Ishikawa (cell line): ENCODE results near the gene KLK12.

ENCODE experiments used
- CREB1 ChIP-seq: IDR thresholded peaks from 2 replicates; pipeline ENCODE4 v1.6.1; 2012; ENCODE audit warnings: low read depth
- YY1 ChIP-seq: IDR thresholded peaks from 2 replicates; pipeline ENCODE4 v1.6.1; 2012; ENCODE audit warnings: low read depth
- TF ChIP-seq, protein P1 (sequence below): IDR thresholded peaks from 2 replicates; pipeline ENCODE4 v1.6.1; 2012

DNA sequence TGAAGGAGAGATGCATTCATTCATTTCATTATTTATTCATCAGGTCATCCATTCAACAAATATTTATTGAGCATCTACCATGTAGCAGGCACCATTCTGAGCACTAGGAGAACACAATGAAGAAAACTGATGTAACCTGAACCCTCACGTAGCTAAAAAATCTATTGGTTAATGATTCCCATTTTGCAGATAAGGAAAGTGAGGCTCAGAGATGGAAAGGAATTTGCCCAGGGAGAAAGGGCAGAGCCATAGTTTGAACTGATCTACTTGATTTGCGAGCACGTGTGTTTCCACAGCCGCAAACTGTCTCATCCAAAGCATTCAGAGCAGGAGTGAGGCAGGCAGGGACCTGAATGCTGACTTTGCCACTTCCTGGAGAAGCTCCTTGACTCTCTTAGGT, 36.1 kb downstream of the KLK12 start:
- TF ChIP-seq, protein P1, sequence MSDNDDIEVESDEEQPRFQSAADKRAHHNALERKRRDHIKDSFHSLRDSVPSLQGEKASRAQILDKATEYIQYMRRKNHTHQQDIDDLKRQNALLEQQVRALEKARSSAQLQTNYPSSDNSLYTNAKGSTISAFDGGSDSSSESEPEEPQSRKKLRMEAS, result no peak
- TF ChIP-seq CREB1 (no peak), YY1 (no peak)
